GM21737 (cell line): ENCODE measurements around the gene FAF1.
"Not testable (repeated sequence)": the region's sequence is repeated elsewhere in the genome, so short reads cannot be mapped to it uniquely, and the experiment has no call there.

ENCODE experiments used
- ATAC-seq: cut with Tn5 transposase; IDR thresholded peaks from one replicate; pipeline ENCODE4 v1.9.1; 2021; ENCODE audit warnings: mild to moderate bottlenecking, moderate library complexity; ENCODE audit not compliant: unreplicated experiment

Gene FAF1

GRCh38 chr1:50959913-50960844 is at the start of gene FAF1:
Gene FAF1 (minus strand): TSS chr1:50960267. CDS start chr1:50959811, 456 bp downstream.
- peak; percentile 91 for ATAC-seq

GRCh38 chr1:51009381-51009780 is 49.3 kb upstream of the FAF1 start:
- ATAC-seq, result no peak

GRCh38 chr1:51005549-51005948 is 45.5 kb upstream of the FAF1 start:
- ATAC-seq, result not testable (repeated sequence)

- no peak for ATAC-seq
Observed at GRCh38 chr1:51002516-51002915, 42.4 kb upstream of the FAF1 start.

- no peak for ATAC-seq
Observed at GRCh38 chr1:51000651-51001050, 40.6 kb upstream of the FAF1 start.

GRCh38 chr1:51000160-51000559 is 40.1 kb upstream of the FAF1 start:
- ATAC-seq, result peak; percentile 87

GRCh38 chr1:50999375-50999774 is 39.3 kb upstream of the FAF1 start:
- ATAC-seq, result not testable (repeated sequence)

GRCh38 chr1:50996083-50996482 is 36.0 kb upstream of the FAF1 start:
- ATAC-seq, result no peak

- ATAC-seq, result no peak
Observed at GRCh38 chr1:50995651-50996050, 35.6 kb upstream of the FAF1 start.

- no peak for ATAC-seq
Observed at GRCh38 chr1:50994997-50995396, 34.9 kb upstream of the FAF1 start.

GRCh38 chr1:50993645-50994044 is 33.6 kb upstream of the FAF1 start:
- no peak for ATAC-seq

- ATAC-seq, result no peak
Observed at GRCh38 chr1:50992532-50993318, 32.7 kb upstream of the FAF1 start.

- ATAC-seq, result no peak
Observed at GRCh38 chr1:50989694-50990093, 29.6 kb upstream of the FAF1 start.

GRCh38 chr1:50986653-50987052 is 26.6 kb upstream of the FAF1 start:
- ATAC-seq, result no peak

GRCh38 chr1:50985094-50985493 is 25.0 kb upstream of the FAF1 start:
- no peak for ATAC-seq

- ATAC-seq, result no peak
Observed at GRCh38 chr1:50983219-50983802, 23.2 kb upstream of the FAF1 start.

- no peak for ATAC-seq
Observed at GRCh38 chr1:50982611-50983010, 22.5 kb upstream of the FAF1 start.

- no peak for ATAC-seq
Observed at GRCh38 chr1:50981741-50982140, 21.7 kb upstream of the FAF1 start.

GRCh38 chr1:50980505-50980904 is 20.4 kb upstream of the FAF1 start:
- ATAC-seq, result no peak

- ATAC-seq, result no peak
Observed at GRCh38 chr1:50979937-50980336, 19.9 kb upstream of the FAF1 start.
